Breast epithelium (tissue), 4 donors: Measurements from ENCODE around the gene ACBD7. TPM values are rescaled to one million over a fixed set of nuclear protein-coding genes. Genes with fewer than 3 reads are reported as not detected.

Experiments used
- DNase-seq, 2 donors: peaks; one replicate each; pipeline ENCODE4 v3.0.0-alpha.2; 2019; ENCODE audit warnings: low spot score in 2 of 2
- H3K27ac ChIP-seq, 2 donors: fragments of 200-600 bp; sonication (generic) in 1 of 2; one replicate each; pipeline ENCODE4 v1.5.1; 2016 to 2019; ENCODE audit warnings: mild to moderate bottlenecking in 1 of 2
- H3K27me3 ChIP-seq, 2 donors: fragments of 200-600 bp; sonication (generic) in 1 of 2; one replicate each; pipeline versions ENCODE4 v1.5.1 to v1.6.0; 2017 to 2019; ENCODE audit warnings: control low read depth in 1 of 2, mild to moderate bottlenecking in 1 of 2
- H3K36me3 ChIP-seq: fragments of 200-600 bp; one replicate; pipeline ENCODE4 v1.5.1; 2019
- H3K4me1 ChIP-seq, 2 donors: fragments of 200-600 bp; sonication (generic); one replicate each; pipeline ENCODE4 v1.5.1; 2016 to 2019; ENCODE audit warnings: control low read depth in 1 of 2
- H3K4me3 ChIP-seq, 3 donors: fragments of 200-600 bp; sonication (generic); 1 replicate in 2 of 3; 2 replicates in 1 of 3; pipeline ENCODE4 v1.5.1; 2016 to 2019; ENCODE audit warnings: mild to moderate bottlenecking in 3 of 3, moderate library complexity in 2 of 3
- H3K9me3 ChIP-seq, 2 donors: fragments of 200-600 bp; sonication (generic) in 1 of 2; one replicate each; pipeline ENCODE4 v1.5.1; 2016 to 2019; ENCODE audit warnings: control low read depth in 1 of 2
- CTCF ChIP-seq, 3 donors: fragments of 450-650 bp; IDR thresholded peaks; one replicate each; pipeline ENCODE4 v1.5.1; 2016 to 2017; ENCODE audit warnings: antibody characterized with exemption in 3 of 3, mild to moderate bottlenecking in 3 of 3, moderate library complexity in 3 of 3
- POLR2A ChIP-seq: fragments of 450-650 bp; IDR thresholded peaks from one replicate; pipeline ENCODE4 v1.6.1; 2016; ENCODE audit warnings: antibody characterized with exemption, mild to moderate bottlenecking, moderate library complexity
- POLR2AphosphoS5 ChIP-seq, 3 donors: sonication (generic); formaldehyde crosslinking; IDR thresholded peaks; one replicate each; pipeline ENCODE4 v1.6.1; 2017; ENCODE audit warnings: antibody characterized with exemption in 3 of 3
- intact Hi-C: fragments of 100-400 bp; cut with DNase I; formaldehyde crosslinking; loops from one replicate; pipeline ENCODE4 v1.15.1; 2023; ENCODE audit warnings: low total_unique reads
- total RNA-seq, 3 donors: library from RNA; depleted of rRNA; stranded (reverse); fragments of >200 nt; gene quantifications; one replicate each; pipeline ENCODE4 v1.1.0, GENCODE V29; 2016

The ACBD7 gene
- total RNA-seq, 3 donors from 2014 or later = 1.0 to 1.1 TPM; not detected in 1

- no peak overlapping the region for H3K27ac ChIP-seq
- peaks cover 0 to 25% of the 10 kb centered on the region in 2 donors for H3K9me3 ChIP-seq
- no peaks in the 10 kb centered on the region for H3K4me1 ChIP-seq
- intact Hi-C loops = no loop called here
- no peak overlapping the region for H3K4me3 ChIP-seq
- no peak for DNase-seq
- no peaks in the 10 kb centered on the region for H3K36me3 ChIP-seq
- H3K27me3 ChIP-seq = no peaks in the 10 kb centered on the region
- TF ChIP-seq POLR2A (no peak), CTCF (IDR thresholded peaks at IDR 0.05) (no peak), POLR2AphosphoS5 (IDR thresholded peaks at IDR 0.05) (no peak)
These were observed 27.9 kb downstream of the ACBD7 start for GRCh38 chr10:15060638-15061037.

DNA sequence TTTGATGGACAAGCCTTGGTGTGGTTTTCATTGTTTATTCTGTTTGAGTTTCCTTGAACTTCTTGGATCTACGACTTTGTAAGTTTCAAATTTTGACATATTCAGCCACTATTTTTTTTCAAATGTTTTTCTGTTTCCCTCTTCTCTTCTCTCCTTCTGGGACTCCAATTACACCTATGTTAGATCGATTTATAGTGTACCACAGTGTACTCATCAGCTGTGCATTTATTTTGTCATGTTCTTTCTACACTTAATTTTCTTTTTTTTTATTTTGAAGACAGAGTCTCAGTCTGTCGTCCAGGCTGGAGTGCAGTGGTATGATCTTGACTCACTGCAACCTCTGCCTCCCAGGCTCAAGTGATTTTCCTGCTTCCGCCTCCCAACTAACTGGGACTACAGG, 28.7 kb downstream of the ACBD7 start:
- Histone ChIP-seq H3K36me3 (no peaks in the 10 kb centered on the region), H3K9me3 (peaks cover 0 to 21% of the 10 kb centered on the region in 2 donors), H3K27me3 (no peaks in the 10 kb centered on the region), H3K27ac (no peak overlapping the region), H3K4me3 (no peak overlapping the region), H3K4me1 (no peaks in the 10 kb centered on the region)
- no peak for DNase-seq
- TF ChIP-seq POLR2A = no peak
- TF ChIP-seq CTCF (IDR thresholded peaks at IDR 0.05) = no peak
- no peak for TF ChIP-seq POLR2AphosphoS5 (IDR thresholded peaks at IDR 0.05)
- intact Hi-C loops = no loop called here

DNA sequence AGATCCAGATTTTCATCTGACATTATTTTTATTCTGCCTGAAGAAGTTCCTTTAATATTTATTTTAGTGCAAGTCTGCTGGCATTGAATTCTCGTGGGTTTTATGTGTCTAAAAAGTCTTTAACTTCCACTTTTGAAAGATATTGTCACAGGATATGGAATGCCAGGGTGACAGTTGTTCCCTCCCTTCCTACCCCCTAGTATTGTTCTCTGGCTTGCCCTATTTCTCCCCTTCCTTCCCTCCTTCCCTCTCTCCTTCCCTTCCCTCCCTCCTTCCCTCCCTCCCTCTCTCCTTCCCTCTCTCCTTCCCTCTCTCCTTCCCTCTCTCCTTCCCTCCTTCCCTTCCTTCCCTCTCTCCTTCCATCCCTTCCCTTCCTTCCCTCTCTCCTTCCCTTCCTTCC, 29.9 kb downstream of the ACBD7 start:
- intact Hi-C loops = no loop called here
- no peaks in the 10 kb centered on the region for H3K27me3 ChIP-seq
- H3K9me3 ChIP-seq = peaks cover 0 to 19% of the 10 kb centered on the region in 2 donors
- H3K36me3 ChIP-seq = no peaks in the 10 kb centered on the region
- no peak for DNase-seq
- no peak overlapping the region for H3K4me3 ChIP-seq
- H3K4me1 ChIP-seq = no peaks in the 10 kb centered on the region
- TF ChIP-seq CTCF (IDR thresholded peaks at IDR 0.05) (no peak), POLR2A (no peak), POLR2AphosphoS5 (IDR thresholded peaks at IDR 0.05) (no peak)
- no peak overlapping the region for H3K27ac ChIP-seq

DNA sequence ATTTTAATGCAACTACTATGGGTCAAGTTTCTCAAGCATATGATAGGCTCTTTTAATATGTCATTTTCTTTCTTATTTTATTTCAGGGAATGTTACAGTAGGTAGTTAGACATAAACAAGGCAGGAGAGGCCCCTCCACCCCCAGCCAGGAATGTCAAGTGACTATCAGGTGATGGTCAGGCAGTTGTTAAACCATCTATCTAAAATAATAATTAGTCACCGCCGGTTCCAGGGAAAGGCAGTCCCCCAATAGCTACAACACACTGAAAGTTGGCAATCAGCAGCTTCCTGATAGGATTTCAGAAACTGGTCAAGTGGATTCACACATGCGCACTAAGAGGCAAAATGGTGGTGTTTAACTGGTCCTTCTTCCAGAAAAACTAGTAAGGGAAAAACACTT, 35.5 kb downstream of the ACBD7 start:
- Histone ChIP-seq H3K27me3 (no peaks in the 10 kb centered on the region), H3K4me3 (no peak overlapping the region), H3K27ac (no peak overlapping the region), H3K9me3 (no peaks in the 10 kb centered on the region), H3K36me3 (no peaks in the 10 kb centered on the region), H3K4me1 (no peaks in the 10 kb centered on the region)
- no peak for DNase-seq
- intact Hi-C loops = no loop called here
- TF ChIP-seq POLR2AphosphoS5 (IDR thresholded peaks at IDR 0.05) = no peak
- no peak for TF ChIP-seq CTCF (IDR thresholded peaks at IDR 0.05)
- TF ChIP-seq POLR2A = no peak

DNA sequence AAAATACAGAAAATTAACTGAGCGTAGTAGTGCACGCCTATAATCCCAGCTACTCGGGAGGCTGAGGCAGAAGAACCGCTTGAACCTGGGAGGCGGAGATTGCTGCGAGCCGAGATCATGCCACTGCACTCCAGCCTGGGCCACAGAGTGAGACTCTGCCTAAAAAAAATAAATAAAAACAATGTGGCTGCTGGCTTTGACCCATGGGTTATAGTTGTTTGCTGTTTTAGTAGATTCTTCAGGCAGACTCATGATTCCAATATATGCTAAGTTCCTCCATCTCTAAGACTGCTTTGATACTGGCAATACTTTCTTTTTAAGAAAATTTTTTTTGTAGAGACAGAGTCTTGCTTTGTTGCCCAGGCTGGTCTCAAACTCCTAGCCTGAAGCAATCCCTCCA, 36.5 kb downstream of the ACBD7 start:
- H3K4me1 ChIP-seq = no peaks in the 10 kb centered on the region
- H3K9me3 ChIP-seq = no peaks in the 10 kb centered on the region
- H3K4me3 ChIP-seq = no peak overlapping the region
- H3K36me3 ChIP-seq = no peaks in the 10 kb centered on the region
- H3K27ac ChIP-seq = no peak overlapping the region
- intact Hi-C loops = no loop called here
- TF ChIP-seq POLR2AphosphoS5 (IDR thresholded peaks at IDR 0.05) = no peak
- no peak for TF ChIP-seq POLR2A
- TF ChIP-seq CTCF (IDR thresholded peaks at IDR 0.05) = no peak
- no peaks in the 10 kb centered on the region for H3K27me3 ChIP-seq
- DNase-seq = no peak
